ENCODE results near the gene VPS37B.
A peak's percentile ranks its signal among the peaks of the same experiment; 100 is the strongest.

VPS37B gene

DNA sequence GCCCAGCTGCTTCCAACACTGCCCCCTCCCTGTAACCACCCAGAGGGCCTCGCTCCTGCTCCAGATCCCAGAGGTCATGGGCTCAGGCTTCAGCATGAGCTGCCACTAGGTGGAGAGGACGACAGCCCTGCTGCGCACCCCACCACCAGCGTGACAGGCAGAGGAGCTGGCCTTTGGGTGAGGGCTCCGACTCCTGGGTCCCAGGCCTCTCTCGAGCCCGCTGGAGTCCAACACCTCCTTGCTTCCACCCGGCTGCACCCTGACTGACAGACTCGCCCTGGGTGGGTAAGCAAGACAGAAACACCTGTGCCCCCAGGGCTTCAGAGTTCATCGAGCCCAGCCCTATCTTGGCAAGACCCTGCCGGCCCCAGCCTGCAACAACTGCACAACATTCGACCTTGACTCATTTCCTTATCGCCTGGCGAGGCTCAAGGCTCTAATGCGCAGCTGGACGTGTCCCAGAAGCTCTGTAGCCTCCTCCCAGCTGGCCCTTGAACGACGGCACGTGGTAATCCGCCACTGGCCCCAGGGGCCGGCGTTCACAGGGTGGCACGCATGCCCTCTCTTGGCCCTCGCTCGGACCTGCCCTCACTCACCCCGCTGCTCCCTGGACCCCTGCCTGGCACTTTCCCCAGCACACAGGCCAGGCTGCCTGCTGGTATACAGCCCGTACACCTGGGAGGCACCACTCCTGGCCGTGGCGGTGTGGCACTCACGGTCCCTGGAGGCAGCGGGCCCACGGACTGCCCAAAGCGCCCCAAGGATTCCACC lies 28.0 kb downstream of the VPS37B start:
- no peaks in the 10 kb centered on the region for H3K27me3 ChIP-seq

DNA sequence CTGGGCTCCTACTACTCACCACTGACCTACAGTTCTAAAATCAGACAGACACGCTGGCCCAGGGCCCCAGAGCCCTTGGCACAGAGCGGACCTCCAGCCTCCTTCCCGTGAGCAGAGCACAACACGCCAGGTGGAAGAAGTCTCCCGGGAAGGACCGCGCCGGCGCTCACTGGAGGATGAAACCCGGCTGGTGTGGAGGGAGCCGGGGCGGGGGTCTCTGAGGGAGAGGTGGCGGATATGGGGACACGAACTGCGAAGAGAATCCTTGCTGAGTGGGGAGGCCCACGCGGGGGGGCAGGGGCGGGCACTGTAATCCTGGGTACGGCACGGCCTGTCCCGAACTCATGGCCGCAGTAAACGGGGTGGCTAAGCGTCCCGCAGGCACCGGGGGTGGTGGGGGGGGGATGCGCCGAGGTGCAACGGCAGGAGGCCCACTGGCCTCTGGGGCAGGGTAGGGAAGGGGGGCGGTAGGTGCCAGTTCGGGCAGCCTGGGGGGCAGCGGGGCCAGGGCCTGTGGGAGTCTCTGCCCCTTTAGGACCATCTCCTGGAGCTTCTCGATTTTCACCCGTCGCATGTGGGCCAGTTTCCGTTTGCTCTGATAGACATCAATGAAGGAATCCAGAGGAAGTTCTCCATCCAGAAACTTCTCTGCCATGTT lies 28.8 kb downstream of the VPS37B start:
- no peak overlapping the region for H3K27ac ChIP-seq
- H3K4me3 ChIP-seq: no peak overlapping the region
- DNase-seq: peak in 1 of 2 donors; percentile 58
- TF ChIP-seq, protein P1, sequence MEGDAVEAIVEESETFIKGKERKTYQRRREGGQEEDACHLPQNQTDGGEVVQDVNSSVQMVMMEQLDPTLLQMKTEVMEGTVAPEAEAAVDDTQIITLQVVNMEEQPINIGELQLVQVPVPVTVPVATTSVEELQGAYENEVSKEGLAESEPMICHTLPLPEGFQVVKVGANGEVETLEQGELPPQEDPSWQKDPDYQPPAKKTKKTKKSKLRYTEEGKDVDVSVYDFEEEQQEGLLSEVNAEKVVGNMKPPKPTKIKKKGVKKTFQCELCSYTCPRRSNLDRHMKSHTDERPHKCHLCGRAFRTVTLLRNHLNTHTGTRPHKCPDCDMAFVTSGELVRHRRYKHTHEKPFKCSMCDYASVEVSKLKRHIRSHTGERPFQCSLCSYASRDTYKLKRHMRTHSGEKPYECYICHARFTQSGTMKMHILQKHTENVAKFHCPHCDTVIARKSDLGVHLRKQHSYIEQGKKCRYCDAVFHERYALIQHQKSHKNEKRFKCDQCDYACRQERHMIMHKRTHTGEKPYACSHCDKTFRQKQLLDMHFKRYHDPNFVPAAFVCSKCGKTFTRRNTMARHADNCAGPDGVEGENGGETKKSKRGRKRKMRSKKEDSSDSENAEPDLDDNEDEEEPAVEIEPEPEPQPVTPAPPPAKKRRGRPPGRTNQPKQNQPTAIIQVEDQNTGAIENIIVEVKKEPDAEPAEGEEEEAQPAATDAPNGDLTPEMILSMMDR (IDR thresholded peaks at IDR 0.05): no peak
- H3K36me3 ChIP-seq: peaks cover 46 to 61% (median 53%) of the 10 kb centered on the region in 3 donors
- peaks cover 1 to 56% (median 14%) of the 10 kb centered on the region in 4 donors for H3K4me1 ChIP-seq
- intact Hi-C loops (cut with DNase I; ENCODE audit: low total_unique reads): no loop called here
- no peaks in the 10 kb centered on the region for H3K27me3 ChIP-seq
- no peaks in the 10 kb centered on the region for H3K9me3 ChIP-seq

More for the DNA sequence above, 28.0 kb downstream of the VPS37B start:
- TF ChIP-seq, protein P1 (IDR thresholded peaks at IDR 0.05): no peak
- intact Hi-C loops (cut with DNase I; ENCODE audit: low total_unique reads): no loop called here
- peak in 1 of 2 donors; percentile 70 for DNase-seq
- H3K4me1 ChIP-seq: peaks cover 5 to 62% (median 20%) of the 10 kb centered on the region in 4 donors
- H3K9me3 ChIP-seq: no peaks in the 10 kb centered on the region
- H3K27ac ChIP-seq: no peak overlapping the region
- H3K4me3 ChIP-seq: no peak overlapping the region
- peaks cover 46 to 61% (median 53%) of the 10 kb centered on the region in 3 donors for H3K36me3 ChIP-seq

DNA sequence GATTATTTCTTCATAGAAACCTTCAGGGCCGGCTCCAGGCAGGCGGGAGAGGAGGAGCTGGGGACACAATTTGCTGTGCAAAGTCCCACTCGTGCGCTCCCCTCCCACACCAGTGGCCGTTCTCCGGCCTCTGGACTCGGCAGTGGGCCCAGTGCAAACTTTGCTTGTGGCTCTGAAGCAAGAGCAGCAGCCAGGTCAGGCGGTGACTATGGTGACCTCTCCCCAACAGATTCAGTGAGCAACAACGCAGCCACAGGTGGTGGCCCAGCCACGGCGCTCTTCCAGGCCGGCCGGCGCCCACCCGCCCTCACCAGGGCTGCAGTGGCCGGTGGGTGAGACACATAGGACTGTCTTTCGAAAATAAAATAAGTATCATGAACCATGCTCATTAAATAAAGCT lies 29.5 kb downstream of the VPS37B start:
- intact Hi-C loops (cut with DNase I; ENCODE audit: low total_unique reads): no loop called here
- DNase-seq: peak in 1 of 2 donors; percentile 51
- peaks cover 46 to 61% (median 54%) of the 10 kb centered on the region in 3 donors for H3K36me3 ChIP-seq
- no peaks in the 10 kb centered on the region for H3K9me3 ChIP-seq
- H3K4me1 ChIP-seq: peaks cover 0 to 49% (median 10%) of the 10 kb centered on the region in 4 donors
- TF ChIP-seq, protein P1 (IDR thresholded peaks at IDR 0.05): no peak
- no peak overlapping the region for H3K4me3 ChIP-seq
- no peaks in the 10 kb centered on the region for H3K27me3 ChIP-seq
- H3K27ac ChIP-seq: no peak overlapping the region

DNA sequence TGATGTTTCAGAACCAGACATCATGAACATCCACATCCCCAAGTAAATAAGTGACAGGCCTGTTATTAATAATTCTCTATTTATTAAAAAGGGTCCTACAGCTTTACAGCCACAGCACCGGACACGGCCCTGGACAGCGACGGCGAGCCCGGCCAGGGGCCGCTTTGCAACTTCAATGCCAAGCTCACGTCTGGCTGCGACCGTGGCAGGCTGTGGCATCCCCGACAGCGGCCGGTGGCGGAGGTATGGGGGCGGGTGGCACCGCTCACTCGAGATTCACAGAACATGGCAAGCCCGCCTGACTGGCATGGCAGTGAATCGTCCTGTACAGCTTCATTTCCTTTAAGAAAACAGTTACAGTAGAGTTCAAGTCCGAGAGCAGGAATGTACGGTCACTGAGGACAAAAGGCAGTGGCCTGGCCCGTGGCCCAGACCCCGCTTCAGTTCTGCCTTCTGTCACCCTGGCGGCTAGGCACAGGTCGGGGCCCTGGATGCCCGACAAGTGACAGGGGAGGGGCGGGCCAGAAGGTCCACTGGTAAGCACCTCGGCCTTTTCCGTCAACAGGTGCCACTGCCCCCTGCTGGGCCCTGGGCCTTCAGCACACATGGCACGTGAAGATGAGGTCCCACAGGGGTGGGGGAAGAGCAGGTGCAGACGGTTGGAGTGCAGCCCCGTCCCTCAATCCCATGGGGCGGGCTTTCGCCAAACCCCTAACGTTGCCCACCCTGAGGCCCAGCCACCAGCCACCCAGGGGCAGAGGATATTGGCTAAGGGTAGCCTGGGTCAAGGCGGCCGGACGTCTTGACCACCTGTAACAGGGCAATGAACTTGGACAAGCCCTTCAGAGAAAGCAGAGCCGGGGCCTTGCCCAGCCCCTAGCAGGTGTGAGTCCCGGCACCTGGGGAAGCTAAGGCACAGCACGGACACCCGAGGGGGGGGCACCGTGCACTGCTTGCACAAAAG lies 30.4 kb downstream of the VPS37B start:
- Histone ChIP-seq H3K4me1 (peaks cover 0 to 43% (median 4%) of the 10 kb centered on the region in 4 donors), H3K36me3 (peaks cover 46 to 62% (median 60%) of the 10 kb centered on the region in 3 donors), H3K9me3 (no peaks in the 10 kb centered on the region), H3K4me3 (no peak overlapping the region), H3K27ac (no peak overlapping the region), H3K27me3 (no peaks in the 10 kb centered on the region)
- intact Hi-C loops (cut with DNase I; ENCODE audit: low total_unique reads): no loop called here
- peak in 1 of 2 donors; percentile 69 for DNase-seq
- TF ChIP-seq, protein P1 (IDR thresholded peaks at IDR 0.05): peak in 1 of 2 experiments; percentile 15

DNA sequence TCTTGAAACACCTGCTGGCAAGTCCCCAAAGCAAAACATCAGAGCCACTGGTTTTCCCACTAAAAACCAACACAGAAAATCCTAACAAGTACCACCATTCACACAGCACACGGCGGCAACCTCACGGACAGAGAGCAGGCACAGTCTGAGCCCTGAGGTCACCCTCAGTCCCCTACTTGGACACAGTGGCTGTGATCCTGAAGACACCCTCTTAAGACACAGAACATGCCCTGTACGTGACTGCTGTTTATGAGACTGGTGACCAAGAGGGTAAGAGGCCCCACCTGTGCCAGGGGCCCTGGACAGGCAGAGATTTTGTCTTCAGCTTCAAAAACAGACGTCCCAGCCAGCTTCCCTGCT lies 31.1 kb downstream of the VPS37B start:
- Histone ChIP-seq H3K9me3 (no peaks in the 10 kb centered on the region), H3K36me3 (peaks cover 41 to 69% (median 54%) of the 10 kb centered on the region in 3 donors), H3K27ac (no peak overlapping the region), H3K4me1 (peaks cover 0 to 43% (median 4%) of the 10 kb centered on the region in 4 donors), H3K27me3 (no peaks in the 10 kb centered on the region), H3K4me3 (no peak overlapping the region)
- intact Hi-C loops (cut with DNase I; ENCODE audit: low total_unique reads): no loop called here
- TF ChIP-seq, protein P1 (IDR thresholded peaks at IDR 0.05): no peak
- peak in 1 of 2 donors; percentile 46 for DNase-seq
